Vagina (tissue), 2 donors: ENCODE measurements around the gene VPS4A. TPM values are rescaled to one million over a fixed set of nuclear protein-coding genes. Genes with fewer than 3 reads are reported as not detected.

Experiments
- DNase-seq, 2 donors: peaks; one replicate each; pipeline ENCODE4 v3.0.0-alpha.2; 2017; ENCODE audit errors: extremely low spot score in 2 of 2
- H3K27ac ChIP-seq: fragments of 200-600 bp; sonication (generic); one replicate; pipeline ENCODE4 v1.5.1; 2019
- H3K27me3 ChIP-seq: fragments of 200-600 bp; sonication (generic); one replicate; pipeline ENCODE4 v1.5.1; 2019
- H3K36me3 ChIP-seq, 2 donors: fragments of 200-600 bp; sonication (generic); one replicate each; pipeline ENCODE4 v1.5.1; 2017 to 2019
- H3K4me1 ChIP-seq: fragments of 200-600 bp; sonication (generic); one replicate; pipeline ENCODE4 v1.5.1; 2019
- H3K4me3 ChIP-seq, 2 donors: fragments of 200-600 bp; sonication (generic); 1 replicate in 1 of 2; 2 replicates in 1 of 2; pipeline ENCODE4 v1.5.1; 2016 to 2019
- H3K9me3 ChIP-seq: fragments of 200-600 bp; sonication (generic); one replicate; pipeline ENCODE4 v1.5.1; 2019
- POLR2A ChIP-seq, 2 donors: fragments of 450-650 bp; IDR thresholded peaks; one replicate each; pipeline ENCODE4 v1.6.1; 2017; ENCODE audit warnings: antibody characterized with exemption in 2 of 2, mild to moderate bottlenecking in 2 of 2, moderate library complexity in 2 of 2
- POLR2AphosphoS5 ChIP-seq, 2 donors: sonication (generic); formaldehyde crosslinking; IDR thresholded peaks; one replicate each; pipeline ENCODE4 v1.9.0; 2017; ENCODE audit warnings: antibody characterized with exemption in 2 of 2, mild to moderate bottlenecking in 2 of 2, low read depth in 1 of 2; ENCODE audit not compliant: insufficient read depth in 1 of 2
- intact Hi-C: fragments of 100-400 bp; cut with DNase I; formaldehyde crosslinking; loops from one replicate; pipeline ENCODE4 v1.15.1; 2023
- total RNA-seq: library from RNA; depleted of rRNA; stranded (reverse); fragments of >200 nt; gene quantifications from one replicate; pipeline ENCODE4 v1.2.3, GENCODE V29; 2016
- TF ChIP-seq, protein P1 (sequence below), 3 experiments: fragments of 450-650 bp in 2 of 3; fragments of 200-600 bp in 1 of 3; sonication (generic) in 1 of 3; IDR thresholded peaks; one replicate each; pipeline ENCODE4 v1.5.1; 2017 to 2019; ENCODE audit warnings: antibody characterized with exemption in 3 of 3, mild to moderate bottlenecking in 2 of 3, moderate library complexity in 2 of 3

Gene VPS4A
- total RNA-seq, 1 donor from 2014 or later: 27.7 TPM

DNA sequence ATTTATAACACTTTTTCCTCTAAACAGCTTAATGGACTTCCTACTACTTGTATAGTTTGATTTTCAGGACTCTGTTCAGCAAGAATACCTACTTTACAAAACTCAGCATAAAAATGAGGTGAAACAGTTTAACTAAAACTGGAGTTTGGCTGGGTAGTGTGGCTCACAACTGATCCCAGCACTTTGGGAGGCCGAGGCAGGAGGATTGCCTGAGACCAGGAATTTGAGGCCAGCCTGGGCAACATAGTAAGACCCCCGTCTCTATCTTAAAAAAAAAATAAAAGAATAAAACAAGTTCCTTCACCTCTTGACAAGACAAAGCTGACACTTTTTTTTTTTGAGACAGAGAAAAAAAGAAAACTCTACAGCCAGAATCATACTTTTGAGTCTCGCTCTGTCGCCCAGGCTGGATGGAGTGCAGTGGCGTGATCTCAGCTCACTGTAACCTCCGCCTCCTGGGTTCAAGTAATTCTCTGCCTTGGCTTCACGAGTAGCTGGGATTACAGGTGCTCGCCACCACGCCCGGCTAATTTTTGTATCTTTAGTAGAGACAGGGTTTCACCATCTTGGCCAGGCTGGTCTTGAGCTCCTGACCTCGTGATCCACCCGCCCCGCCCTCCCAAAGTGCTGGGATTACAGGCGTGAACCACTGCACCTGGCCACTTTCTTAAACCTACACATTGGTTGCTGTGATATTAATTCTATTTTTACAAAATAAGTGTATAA lies 16.6 kb downstream of the VPS4A start:
- peaks cover 0 to 29% of the 10 kb centered on the region in 2 donors for H3K36me3 ChIP-seq
- no peaks in the 10 kb centered on the region for H3K9me3 ChIP-seq
- no peak overlapping the region for H3K27ac ChIP-seq
- no peak overlapping the region for H3K4me3 ChIP-seq
- intact Hi-C loops: no loop called here
- TF ChIP-seq, protein P1, sequence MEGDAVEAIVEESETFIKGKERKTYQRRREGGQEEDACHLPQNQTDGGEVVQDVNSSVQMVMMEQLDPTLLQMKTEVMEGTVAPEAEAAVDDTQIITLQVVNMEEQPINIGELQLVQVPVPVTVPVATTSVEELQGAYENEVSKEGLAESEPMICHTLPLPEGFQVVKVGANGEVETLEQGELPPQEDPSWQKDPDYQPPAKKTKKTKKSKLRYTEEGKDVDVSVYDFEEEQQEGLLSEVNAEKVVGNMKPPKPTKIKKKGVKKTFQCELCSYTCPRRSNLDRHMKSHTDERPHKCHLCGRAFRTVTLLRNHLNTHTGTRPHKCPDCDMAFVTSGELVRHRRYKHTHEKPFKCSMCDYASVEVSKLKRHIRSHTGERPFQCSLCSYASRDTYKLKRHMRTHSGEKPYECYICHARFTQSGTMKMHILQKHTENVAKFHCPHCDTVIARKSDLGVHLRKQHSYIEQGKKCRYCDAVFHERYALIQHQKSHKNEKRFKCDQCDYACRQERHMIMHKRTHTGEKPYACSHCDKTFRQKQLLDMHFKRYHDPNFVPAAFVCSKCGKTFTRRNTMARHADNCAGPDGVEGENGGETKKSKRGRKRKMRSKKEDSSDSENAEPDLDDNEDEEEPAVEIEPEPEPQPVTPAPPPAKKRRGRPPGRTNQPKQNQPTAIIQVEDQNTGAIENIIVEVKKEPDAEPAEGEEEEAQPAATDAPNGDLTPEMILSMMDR (IDR thresholded peaks at IDR 0.05): no peak
- TF ChIP-seq POLR2AphosphoS5 (IDR thresholded peaks at IDR 0.05; ENCODE audit: insufficient read depth in 1 of 2, low read depth in 1 of 2) (no peak), POLR2A (IDR thresholded peaks at IDR 0.05) (no peak)
- no peaks in the 10 kb centered on the region for H3K27me3 ChIP-seq
- H3K4me1 ChIP-seq: peaks cover 77% of the 10 kb centered on the region
- no peak for DNase-seq

DNA sequence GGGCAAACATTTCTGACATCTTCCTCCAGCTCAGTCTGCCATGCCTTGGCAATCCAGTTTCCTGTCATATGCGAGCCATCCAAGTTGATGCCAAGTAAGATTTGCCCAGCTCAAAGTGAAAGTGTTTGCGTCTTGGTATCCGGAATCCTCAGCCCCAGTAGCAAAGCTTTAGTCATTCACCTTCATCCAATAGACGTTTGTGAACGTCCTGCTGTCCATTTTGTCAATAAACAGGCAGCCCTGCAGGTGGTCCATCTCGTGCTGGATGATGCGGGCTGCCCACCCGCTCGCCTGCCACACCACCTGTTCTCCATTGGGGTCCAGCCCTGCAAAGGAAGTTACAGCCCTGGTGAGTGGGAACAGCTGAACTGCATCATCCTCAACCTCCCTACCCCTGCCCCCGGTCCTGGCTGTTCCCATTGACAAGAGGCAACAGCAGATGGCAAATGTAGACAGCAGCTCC lies 17.7 kb downstream of the VPS4A start:
- intact Hi-C loops: no loop called here
- Histone ChIP-seq H3K4me3 (peak overlapping the region in 1 of 2 donors; percentile 94), H3K4me1 (peaks cover 70% of the 10 kb centered on the region), H3K27me3 (no peaks in the 10 kb centered on the region), H3K36me3 (peaks cover 0 to 27% of the 10 kb centered on the region in 2 donors), H3K27ac (no peak overlapping the region), H3K9me3 (no peaks in the 10 kb centered on the region)
- no peak for DNase-seq
- TF ChIP-seq, protein P1 (IDR thresholded peaks at IDR 0.05): no peak
- no peak for TF ChIP-seq POLR2A (IDR thresholded peaks at IDR 0.05)
- no peak for TF ChIP-seq POLR2AphosphoS5 (IDR thresholded peaks at IDR 0.05; ENCODE audit: insufficient read depth in 1 of 2, low read depth in 1 of 2)

DNA sequence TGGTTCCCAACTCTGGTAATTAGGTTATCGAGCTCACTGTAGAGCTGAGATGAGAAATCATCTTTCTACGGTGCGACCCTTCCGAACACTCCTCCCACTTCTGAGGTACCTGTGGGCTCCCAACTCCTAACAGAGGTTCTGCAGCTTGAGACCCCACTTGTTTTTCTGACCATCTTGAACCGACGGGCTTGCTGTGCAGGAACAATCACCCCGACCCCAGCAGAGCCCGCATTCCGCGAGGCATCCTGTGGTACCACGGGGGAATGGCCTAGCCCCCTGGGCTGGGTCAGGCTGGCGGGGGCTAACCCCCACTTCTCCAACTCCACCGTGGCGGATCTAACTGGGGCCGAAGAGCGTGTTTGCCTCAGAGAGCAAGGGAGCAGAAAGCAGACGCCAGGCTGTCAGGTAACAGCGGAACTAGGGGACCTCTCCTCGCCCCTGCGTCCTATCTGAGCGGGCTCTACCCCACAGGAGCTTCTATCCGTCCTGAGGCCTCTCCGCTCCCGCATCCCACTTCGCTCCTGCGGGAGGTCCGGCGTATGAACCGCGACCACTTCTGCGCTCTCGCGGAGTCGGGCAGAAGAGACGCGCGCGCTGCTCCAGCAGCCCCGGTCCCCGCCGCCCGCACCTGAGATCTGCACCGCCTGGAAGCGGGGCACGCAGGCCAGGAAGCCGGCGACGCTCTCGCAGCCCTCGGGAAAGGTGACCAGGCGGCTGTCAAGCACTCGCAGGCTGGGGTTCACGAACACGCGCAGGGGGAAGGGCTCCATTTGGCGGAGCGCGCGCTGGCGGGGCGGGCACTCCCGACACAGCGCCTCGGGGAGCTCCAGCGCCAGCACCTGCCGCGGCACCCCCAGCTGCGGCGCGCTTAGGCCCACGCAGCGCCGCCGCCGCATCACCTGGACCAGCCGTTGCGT lies 18.5 kb downstream of the VPS4A start:
- Histone ChIP-seq H3K27me3 (no peaks in the 10 kb centered on the region), H3K4me3 (peak overlapping the region; percentile 87 to 94), H3K27ac (peak overlapping the region; percentile 85), H3K4me1 (peaks cover 63% of the 10 kb centered on the region), H3K36me3 (peaks cover 0 to 28% of the 10 kb centered on the region in 2 donors), H3K9me3 (no peaks in the 10 kb centered on the region)
- DNase-seq: no peak
- TF ChIP-seq POLR2AphosphoS5 (IDR thresholded peaks at IDR 0.05; ENCODE audit: insufficient read depth in 1 of 2, low read depth in 1 of 2) (peak in 1 of 2 donors; percentile 25), POLR2A (IDR thresholded peaks at IDR 0.05) (no peak)
- TF ChIP-seq, protein P1 (IDR thresholded peaks at IDR 0.05): no peak
- intact Hi-C loops: no loop called here

DNA sequence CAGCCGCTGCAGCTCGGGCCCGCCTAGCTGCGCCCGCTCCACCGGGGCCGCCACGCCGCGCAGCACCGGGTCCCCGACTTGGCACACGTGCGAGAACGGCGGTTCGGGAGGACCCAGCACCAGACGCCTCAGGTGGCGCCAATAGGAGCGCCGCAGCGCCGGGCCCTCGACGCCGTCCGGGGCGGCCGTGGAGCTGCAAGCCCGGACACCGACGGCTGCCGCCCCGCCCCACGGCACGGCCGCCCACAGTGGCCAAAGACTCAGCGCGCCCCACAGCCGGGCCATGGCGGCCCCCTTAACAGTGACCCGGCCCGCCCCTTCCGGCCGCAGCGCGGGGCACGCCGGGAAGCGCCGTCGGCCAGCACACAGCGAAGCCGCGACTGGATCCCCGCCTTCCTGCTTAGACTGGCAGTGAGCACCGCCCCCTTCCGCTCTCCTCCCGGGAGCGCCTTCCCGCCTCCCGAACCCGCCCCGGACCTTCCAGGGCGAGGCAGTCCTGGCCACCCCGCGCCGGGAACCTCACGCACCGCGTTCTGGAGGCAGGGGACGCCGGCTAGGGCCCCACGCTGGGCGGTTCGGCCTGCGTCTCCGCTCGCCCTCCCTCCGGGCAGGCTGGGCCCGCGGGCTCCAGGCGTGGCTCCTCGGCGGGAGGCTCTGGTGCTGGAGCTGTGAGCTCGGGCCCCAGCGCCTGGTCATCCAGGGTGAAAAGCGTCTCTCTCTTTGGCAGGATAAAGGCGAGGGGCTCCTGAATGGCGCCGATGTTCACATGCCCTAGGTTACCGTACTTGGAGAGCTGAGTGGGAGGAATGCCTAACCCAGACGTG lies 19.3 kb downstream of the VPS4A start, which contains the start of gene PDF:
TSS of gene PDF (minus strand) at position 303 of the 824 bp plus-strand sequence. CDS start at position 285, 18 bp downstream.
- no peaks in the 10 kb centered on the region for H3K27me3 ChIP-seq
- H3K36me3 ChIP-seq: peaks cover 0 to 31% of the 10 kb centered on the region in 2 donors
- TF ChIP-seq POLR2A (IDR thresholded peaks at IDR 0.05) (peak in 1 of 2 donors; percentile 33), POLR2AphosphoS5 (IDR thresholded peaks at IDR 0.05; ENCODE audit: insufficient read depth in 1 of 2, low read depth in 1 of 2) (peak; percentile 83 to 90)
- TF ChIP-seq, protein P1 (IDR thresholded peaks at IDR 0.05): no peak
- intact Hi-C loops: no loop called here
- peak within 1 kb of the TSS; percentile 87 to 94 for H3K4me3 ChIP-seq
- H3K27ac ChIP-seq: peak within 1 kb of the TSS; percentile 85
- H3K9me3 ChIP-seq: no peaks in the 10 kb centered on the region
- peaks cover 56% of the 10 kb centered on the region for H3K4me1 ChIP-seq
- DNase-seq: no peak
